ENCODE data around the gene PTGR1.

Gene PTGR1

GRCh38 chr9:111531716-111532115 lies 67.7 kb downstream of the PTGR1 start:
- no peak for DNase-seq
- no peak for ATAC-seq

GRCh38 chr9:111529787-111530186 lies 69.7 kb downstream of the PTGR1 start:
- H3K27ac Mint-ChIP-seq = no peak overlapping the region
- ATAC-seq (no peak), DNase-seq (no peak)
- peaks cover 19% of the 10 kb centered on the region for H3K9me3 Mint-ChIP-seq
- H3K4me3 Mint-ChIP-seq = no peak overlapping the region
- no peaks in the 10 kb centered on the region for H3K27me3 Mint-ChIP-seq
- H3K36me3 Mint-ChIP-seq (ENCODE audit: low read depth) = peaks cover 38% of the 10 kb centered on the region
- peaks cover 19% of the 10 kb centered on the region for H3K4me1 Mint-ChIP-seq

More at GRCh38 chr9:111531716-111532115, 67.7 kb downstream of the PTGR1 start:
- peaks cover 45% of the 10 kb centered on the region for H3K36me3 Mint-ChIP-seq (ENCODE audit: low read depth)
- no peak overlapping the region for H3K27ac Mint-ChIP-seq
- H3K9me3 Mint-ChIP-seq = peaks cover 27% of the 10 kb centered on the region
- no peak overlapping the region for H3K4me3 Mint-ChIP-seq
- H3K4me1 Mint-ChIP-seq = peaks cover 6% of the 10 kb centered on the region
- H3K27me3 Mint-ChIP-seq = no peaks in the 10 kb centered on the region

- H3K27ac Mint-ChIP-seq = no peak overlapping the region
- peaks cover 10% of the 10 kb centered on the region for H3K27me3 Mint-ChIP-seq
- DNase-seq = no peak
- ATAC-seq = peak; percentile 45
- H3K4me1 Mint-ChIP-seq = peaks cover 23% of the 10 kb centered on the region
- no peak overlapping the region for H3K4me3 Mint-ChIP-seq
- H3K9me3 Mint-ChIP-seq = peaks cover 9% of the 10 kb centered on the region
- H3K36me3 Mint-ChIP-seq (ENCODE audit: low read depth) = peaks cover 18% of the 10 kb centered on the region
Observed at GRCh38 chr9:111527347-111527746, 72.1 kb downstream of the PTGR1 start.

- peak; percentile 71 for DNase-seq
- H3K27me3 Mint-ChIP-seq = peaks cover 17% of the 10 kb centered on the region
- H3K4me1 Mint-ChIP-seq = peaks cover 23% of the 10 kb centered on the region
- H3K27ac Mint-ChIP-seq = peak within 1 kb of the TSS; percentile 43
- peak within 1 kb of the TSS; percentile 79 for H3K4me3 Mint-ChIP-seq
- H3K9me3 Mint-ChIP-seq = peaks cover 5% of the 10 kb centered on the region
- H3K36me3 Mint-ChIP-seq (ENCODE audit: low read depth) = peaks cover 12% of the 10 kb centered on the region
- ATAC-seq = peak; percentile 67
Observed at GRCh38 chr9:111525056-111525977, 74.1 kb downstream of the PTGR1 start, which contains the start of gene ZNF483. Gene ZNF483, plus strand, starts transcription at chr9:111525179. Its CDS starts 2,217 bp downstream, at chr9:111527396.

GRCh38 chr9:111524731-111525055 lies 74.8 kb downstream of the PTGR1 start:
- no peak for DNase-seq
- no peak for ATAC-seq
- Mint-ChIP-seq H3K27me3 (peaks cover 17% of the 10 kb centered on the region), H3K27ac (peak overlapping the region; percentile 43), H3K4me3 (peak overlapping the region; percentile 79), H3K9me3 (peaks cover 5% of the 10 kb centered on the region), H3K4me1 (peaks cover 23% of the 10 kb centered on the region), H3K36me3 (ENCODE audit: low read depth) (peaks cover 10% of the 10 kb centered on the region)

GRCh38 chr9:111516061-111516465 lies 83.4 kb downstream of the PTGR1 start:
- Mint-ChIP-seq H3K4me1 (no peaks in the 10 kb centered on the region), H3K36me3 (ENCODE audit: low read depth) (peaks cover 1% of the 10 kb centered on the region), H3K4me3 (no peak overlapping the region), H3K27me3 (peaks cover 10% of the 10 kb centered on the region), H3K27ac (no peak overlapping the region), H3K9me3 (peaks cover 9% of the 10 kb centered on the region)
- ATAC-seq = no peak
- DNase-seq = no peak

GRCh38 chr9:111514967-111515366 lies 84.5 kb downstream of the PTGR1 start:
- no peak for DNase-seq
- Mint-ChIP-seq H3K9me3 (peaks cover 16% of the 10 kb centered on the region), H3K27me3 (peaks cover 5% of the 10 kb centered on the region), H3K4me3 (no peak overlapping the region), H3K36me3 (ENCODE audit: low read depth) (peaks cover 2% of the 10 kb centered on the region), H3K4me1 (peaks cover 3% of the 10 kb centered on the region), H3K27ac (no peak overlapping the region)
- no peak for ATAC-seq
